WTC11 (cell line): ENCODE measurements around the gene PRPF6. TPM values are rescaled to one million over a fixed set of nuclear protein-coding genes. Genes with fewer than 3 reads are reported as not detected.
A peak's percentile ranks its signal among the peaks of the same experiment; 100 is the strongest.

Experiments used
- ATAC-seq: fragments of 200-7000 bp; cut with Tn5 transposase; 2 replicates; pipeline ENCODE4 v1.10.0; 2021; ENCODE audit warnings: mild to moderate bottlenecking, moderate library complexity
- CTCF ChIA-PET: fragments of 300-600 bp; sonication (Branson Sonifier 250); formaldehyde crosslinking; loops from one replicate; lab custom pipeline; 2021; ENCODE audit warnings: antibody characterized with exemption; lab: Charles Lee
- POLR2A ChIA-PET: fragments of 350-600 bp; sonication (Branson Sonifier 250); formaldehyde crosslinking; loops from one replicate; lab custom pipeline; 2021; ENCODE audit warnings: antibody characterized with exemption; lab: Charles Lee
- DNase-seq: peaks from one replicate; pipeline ENCODE4 v3.0.0; 2021; ENCODE audit warnings: low spot score
- H3K27ac Mint-ChIP-seq: 2 replicates; pipeline ENCODE4 v1.8.0; 2021; ENCODE audit warnings: mixed read lengths
- H3K27me3 Mint-ChIP-seq: 2 replicates; pipeline ENCODE4 v1.8.0; 2021; ENCODE audit warnings: low read depth, mild to moderate bottlenecking, moderate library complexity, mixed read lengths
- H3K36me3 Mint-ChIP-seq: 2 replicates; pipeline ENCODE4 v1.8.0; 2021; ENCODE audit warnings: mixed read lengths
- H3K4me1 Mint-ChIP-seq: 2 replicates; pipeline ENCODE4 v1.8.0; 2022; ENCODE audit warnings: mixed read lengths
- H3K4me3 Mint-ChIP-seq: 2 replicates; pipeline ENCODE4 v1.8.0; 2021; ENCODE audit warnings: mild to moderate bottlenecking, moderate library complexity, mixed read lengths
- H3K9me3 Mint-ChIP-seq: 2 replicates; pipeline ENCODE4 v1.8.0; 2021; ENCODE audit warnings: mixed read lengths
- CDX4 ChIP-seq: fragments of 250-450 bp; sonication (Bioruptor Pico); IDR thresholded peaks from 2 replicates; pipeline ENCODE4 v1.9.0; 2021; ENCODE audit warnings: moderate library complexity, mild to moderate bottlenecking, inconsistent platforms, borderline replicate concordance
- FOXP1 ChIP-seq: sonication (generic); formaldehyde crosslinking; IDR thresholded peaks from 2 replicates; pipeline ENCODE4 v1.8.0; 2022; ENCODE audit warnings: missing genetic modification reagents, mild to moderate bottlenecking, moderate library complexity, borderline replicate concordance
- FOXP4 ChIP-seq: sonication (generic); formaldehyde crosslinking; IDR thresholded peaks from 2 replicates; pipeline ENCODE4 v1.8.0; 2022; ENCODE audit warnings: mild to moderate bottlenecking, missing genetic modification reagents
- GRHL2 ChIP-seq: fragments of 250-450 bp; sonication (Bioruptor Pico); IDR thresholded peaks from 2 replicates; pipeline ENCODE4 v1.8.0; 2022; ENCODE audit warnings: mild to moderate bottlenecking, moderate library complexity; ENCODE audit not compliant: insufficient replicate concordance, severe bottlenecking
- KAT7 ChIP-seq: sonication (generic); formaldehyde crosslinking; IDR thresholded peaks from 2 replicates; pipeline ENCODE4 v1.8.1; 2023; ENCODE audit warnings: missing genetic modification reagents, mild to moderate bottlenecking, borderline replicate concordance
- NR2C2 ChIP-seq: sonication (generic); formaldehyde crosslinking; IDR thresholded peaks from 2 replicates; pipeline ENCODE4 v1.8.0; 2022; ENCODE audit warnings: mild to moderate bottlenecking, missing genetic modification reagents
- NR3C1 ChIP-seq: sonication (generic); formaldehyde crosslinking; conservative IDR thresholded peaks from 2 replicates; pipeline ENCODE4 v1.8.1; 2023; ENCODE audit warnings: low read depth, mild to moderate bottlenecking, missing genetic modification reagents
- TCF7 ChIP-seq: sonication (generic); formaldehyde crosslinking; IDR thresholded peaks from 2 replicates; pipeline ENCODE4 v1.8.0; 2022; ENCODE audit warnings: mild to moderate bottlenecking, low read depth, missing genetic modification reagents, moderate library complexity
- TEAD1 ChIP-seq: sonication (generic); formaldehyde crosslinking; IDR thresholded peaks from 2 replicates; pipeline ENCODE4 v1.8.0; 2022; ENCODE audit warnings: mild to moderate bottlenecking, missing genetic modification reagents
- ZBTB43 ChIP-seq: sonication (generic); formaldehyde crosslinking; IDR thresholded peaks from 2 replicates; pipeline ENCODE4 v1.8.1; 2023; ENCODE audit warnings: mild to moderate bottlenecking, missing genetic modification reagents
- ZNF219 ChIP-seq: sonication (generic); formaldehyde crosslinking; IDR thresholded peaks from 2 replicates; pipeline ENCODE4 v1.8.0; 2023; ENCODE audit warnings: missing genetic modification reagents, mild to moderate bottlenecking, borderline replicate concordance
- ZNF232 ChIP-seq: sonication (generic); formaldehyde crosslinking; IDR thresholded peaks from 2 replicates; pipeline ENCODE4 v1.8.0; 2022; ENCODE audit warnings: mild to moderate bottlenecking, missing genetic modification reagents
- ZNF263 ChIP-seq: sonication (generic); formaldehyde crosslinking; IDR thresholded peaks from 2 replicates; pipeline ENCODE4 v1.8.1; 2022; ENCODE audit warnings: low read depth, mild to moderate bottlenecking, moderate library complexity, missing genetic modification reagents
- ZNF396 ChIP-seq: fragments of 250-450 bp; sonication (Bioruptor Pico); IDR thresholded peaks from 2 replicates; pipeline ENCODE4 v1.8.0; 2021; ENCODE audit warnings: mild to moderate bottlenecking, moderate library complexity, borderline replicate concordance
- total RNA-seq: library from RNA; stranded (reverse); gene quantifications from 3 replicates; pipeline ENCODE4 v1.2.3, GENCODE V29; 2021
- TF ChIP-seq, protein P1 (sequence below): fragments of 250-450 bp; sonication (Bioruptor Pico); IDR thresholded peaks from 2 replicates; pipeline ENCODE4 v1.9.0; 2021; ENCODE audit warnings: mild to moderate bottlenecking
- TF ChIP-seq, protein P2 (sequence below): sonication (generic); formaldehyde crosslinking; IDR thresholded peaks from 2 replicates; pipeline ENCODE4 v1.8.1; 2023; ENCODE audit warnings: mild to moderate bottlenecking, missing genetic modification reagents, moderate library complexity
- TF ChIP-seq, protein P3 (sequence below): sonication (generic); formaldehyde crosslinking; IDR thresholded peaks from 2 replicates; pipeline ENCODE4 v1.8.1; 2022; ENCODE audit warnings: mild to moderate bottlenecking, moderate library complexity, missing genetic modification reagents

The PRPF6 gene
- total RNA-seq, 1 experiment from 2014 or later: 79.4 TPM

DNA sequence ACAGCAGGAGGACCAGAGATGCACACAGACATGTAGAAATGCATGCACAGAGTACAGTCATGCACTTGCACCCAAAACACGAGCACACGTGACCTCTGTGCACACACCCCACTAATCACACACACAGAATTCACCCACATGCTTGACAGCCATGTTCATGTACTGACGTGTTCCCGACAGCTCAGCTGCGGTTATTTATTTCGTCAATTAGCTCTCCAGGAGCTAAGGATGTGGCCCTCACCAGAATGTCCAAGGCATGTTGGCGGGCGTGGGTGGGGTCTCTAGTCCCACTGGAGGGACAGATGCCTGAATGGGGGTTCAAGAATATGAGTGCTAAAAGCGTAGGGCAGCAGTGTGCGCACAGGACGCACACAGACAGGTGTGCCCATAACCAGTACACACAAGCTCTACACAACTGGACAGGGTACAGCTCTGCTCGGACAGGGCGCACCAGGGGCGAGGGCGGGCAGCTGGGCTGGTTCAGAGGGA, 571 bp upstream of the PRPF6 start:
- Mint-ChIP-seq H3K27me3 (peaks cover 10% of the 10 kb centered on the region), H3K27ac (peak overlapping the region; percentile 87)
- TF ChIP-seq, protein P1, sequence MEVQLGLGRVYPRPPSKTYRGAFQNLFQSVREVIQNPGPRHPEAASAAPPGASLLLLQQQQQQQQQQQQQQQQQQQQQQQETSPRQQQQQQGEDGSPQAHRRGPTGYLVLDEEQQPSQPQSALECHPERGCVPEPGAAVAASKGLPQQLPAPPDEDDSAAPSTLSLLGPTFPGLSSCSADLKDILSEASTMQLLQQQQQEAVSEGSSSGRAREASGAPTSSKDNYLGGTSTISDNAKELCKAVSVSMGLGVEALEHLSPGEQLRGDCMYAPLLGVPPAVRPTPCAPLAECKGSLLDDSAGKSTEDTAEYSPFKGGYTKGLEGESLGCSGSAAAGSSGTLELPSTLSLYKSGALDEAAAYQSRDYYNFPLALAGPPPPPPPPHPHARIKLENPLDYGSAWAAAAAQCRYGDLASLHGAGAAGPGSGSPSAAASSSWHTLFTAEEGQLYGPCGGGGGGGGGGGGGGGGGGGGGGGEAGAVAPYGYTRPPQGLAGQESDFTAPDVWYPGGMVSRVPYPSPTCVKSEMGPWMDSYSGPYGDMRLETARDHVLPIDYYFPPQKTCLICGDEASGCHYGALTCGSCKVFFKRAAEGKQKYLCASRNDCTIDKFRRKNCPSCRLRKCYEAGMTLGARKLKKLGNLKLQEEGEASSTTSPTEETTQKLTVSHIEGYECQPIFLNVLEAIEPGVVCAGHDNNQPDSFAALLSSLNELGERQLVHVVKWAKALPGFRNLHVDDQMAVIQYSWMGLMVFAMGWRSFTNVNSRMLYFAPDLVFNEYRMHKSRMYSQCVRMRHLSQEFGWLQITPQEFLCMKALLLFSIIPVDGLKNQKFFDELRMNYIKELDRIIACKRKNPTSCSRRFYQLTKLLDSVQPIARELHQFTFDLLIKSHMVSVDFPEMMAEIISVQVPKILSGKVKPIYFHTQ (CRISPR knock-in tag): no peak
- TF ChIP-seq ZNF263 (CRISPR knock-in tag) (no peak), ZNF219 (CRISPR knock-in tag) (no peak), ZNF396 (no peak), ZBTB43 (CRISPR knock-in tag) (no peak), CDX4 (no peak), FOXP4 (CRISPR knock-in tag) (no peak), FOXP1 (CRISPR knock-in tag) (no peak), TCF7 (CRISPR knock-in tag) (no peak), ZNF232 (CRISPR knock-in tag) (no peak), TEAD1 (CRISPR knock-in tag) (no peak), GRHL2 (CRISPR knock-in tag) (no peak), NR3C1 (CRISPR knock-in tag) (no peak), KAT7 (CRISPR knock-in tag) (no peak), NR2C2 (CRISPR knock-in tag) (no peak)
- TF ChIP-seq, protein P2, sequence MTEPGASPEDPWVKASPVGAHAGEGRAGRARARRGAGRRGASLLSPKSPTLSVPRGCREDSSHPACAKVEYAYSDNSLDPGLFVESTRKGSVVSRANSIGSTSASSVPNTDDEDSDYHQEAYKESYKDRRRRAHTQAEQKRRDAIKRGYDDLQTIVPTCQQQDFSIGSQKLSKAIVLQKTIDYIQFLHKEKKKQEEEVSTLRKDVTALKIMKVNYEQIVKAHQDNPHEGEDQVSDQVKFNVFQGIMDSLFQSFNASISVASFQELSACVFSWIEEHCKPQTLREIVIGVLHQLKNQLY (CRISPR knock-in tag): no peak
- TF ChIP-seq, protein P3, sequence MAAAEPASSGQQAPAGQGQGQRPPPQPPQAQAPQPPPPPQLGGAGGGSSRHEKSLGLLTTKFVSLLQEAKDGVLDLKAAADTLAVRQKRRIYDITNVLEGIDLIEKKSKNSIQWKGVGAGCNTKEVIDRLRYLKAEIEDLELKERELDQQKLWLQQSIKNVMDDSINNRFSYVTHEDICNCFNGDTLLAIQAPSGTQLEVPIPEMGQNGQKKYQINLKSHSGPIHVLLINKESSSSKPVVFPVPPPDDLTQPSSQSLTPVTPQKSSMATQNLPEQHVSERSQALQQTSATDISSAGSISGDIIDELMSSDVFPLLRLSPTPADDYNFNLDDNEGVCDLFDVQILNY (CRISPR knock-in tag): no peak

More for the DNA sequence above, 571 bp upstream of the PRPF6 start:
- Mint-ChIP-seq H3K9me3 (no peaks in the 10 kb centered on the region), H3K36me3 (peaks cover 19% of the 10 kb centered on the region), H3K4me1 (peaks cover 21% of the 10 kb centered on the region), H3K4me3 (peak overlapping the region; percentile 94)
- POLR2A ChIA-PET: interaction anchor here (0.6 to 1.3 kb wide), 4 partner anchors 23 to 1914 kb away, joined by 3 to 4 read pairs (median 3); partner anchors contain the start of gene UCKL1
- CTCF ChIA-PET: interaction anchor here (0.6 to 3.1 kb wide), 77 partner anchors 8 to 704 kb away, joined by 3 to 51 read pairs (median 5); partner anchors contain the start of genes ARFRP1, C20orf204, DNAJC5 and HELZ2
- no peak for DNase-seq
- no peak for ATAC-seq
